Glutamatergic neuron (in vitro differentiated cells): ENCODE results near the gene SLC35F3. TPM values are rescaled to one million over a fixed set of nuclear protein-coding genes. Genes with fewer than 3 reads are reported as not detected.

Experiments
- DNase-seq: peaks from one replicate; pipeline ENCODE4 v3.0.0; 2022
- H3K27ac Mint-ChIP-seq: one replicate; pipeline ENCODE4 v1.8.0; 2020; ENCODE audit warnings: mild to moderate bottlenecking, mixed read lengths, inconsistent platforms; ENCODE audit not compliant: unreplicated experiment
- H3K27me3 Mint-ChIP-seq: one replicate; pipeline ENCODE4 v1.8.0; 2020; ENCODE audit warnings: mild to moderate bottlenecking, moderate library complexity, mixed read lengths, inconsistent platforms; ENCODE audit not compliant: unreplicated experiment
- H3K36me3 Mint-ChIP-seq: one replicate; pipeline ENCODE4 v1.8.0; 2020; ENCODE audit warnings: mild to moderate bottlenecking, mixed read lengths, inconsistent platforms; ENCODE audit not compliant: unreplicated experiment
- H3K4me1 Mint-ChIP-seq: one replicate; pipeline ENCODE4 v1.8.0; 2020; ENCODE audit warnings: mild to moderate bottlenecking, low read depth, mixed read lengths, inconsistent platforms; ENCODE audit not compliant: unreplicated experiment
- H3K4me3 Mint-ChIP-seq: one replicate; pipeline ENCODE4 v1.8.0; 2020; ENCODE audit warnings: mild to moderate bottlenecking, mixed read lengths, inconsistent platforms; ENCODE audit not compliant: unreplicated experiment
- H3K9me3 Mint-ChIP-seq: one replicate; pipeline ENCODE4 v1.8.0; 2020; ENCODE audit warnings: mild to moderate bottlenecking, moderate library complexity, mixed read lengths, inconsistent platforms; ENCODE audit not compliant: unreplicated experiment
- total RNA-seq: library from RNA; stranded (reverse); fragmentation: NEBNext Ultra II Directional; extraction: Animal tissue kit (Norgen Biotek cat#: 25700); gene quantifications from one replicate; pipeline ENCODE4 v1.2.1, GENCODE V29; 2021; ENCODE audit not compliant: unreplicated experiment
- TF ChIP-seq, protein P1 (sequence below): fragments of 200-600 bp; sonication (generic); IDR thresholded peaks from one replicate; pipeline ENCODE4 v1.5.0; 2021; ENCODE audit not compliant: partially characterized antibody, unreplicated experiment

The SLC35F3 gene
- total RNA-seq, 1 donor from 2014 or later = 0.98 TPM

DNA sequence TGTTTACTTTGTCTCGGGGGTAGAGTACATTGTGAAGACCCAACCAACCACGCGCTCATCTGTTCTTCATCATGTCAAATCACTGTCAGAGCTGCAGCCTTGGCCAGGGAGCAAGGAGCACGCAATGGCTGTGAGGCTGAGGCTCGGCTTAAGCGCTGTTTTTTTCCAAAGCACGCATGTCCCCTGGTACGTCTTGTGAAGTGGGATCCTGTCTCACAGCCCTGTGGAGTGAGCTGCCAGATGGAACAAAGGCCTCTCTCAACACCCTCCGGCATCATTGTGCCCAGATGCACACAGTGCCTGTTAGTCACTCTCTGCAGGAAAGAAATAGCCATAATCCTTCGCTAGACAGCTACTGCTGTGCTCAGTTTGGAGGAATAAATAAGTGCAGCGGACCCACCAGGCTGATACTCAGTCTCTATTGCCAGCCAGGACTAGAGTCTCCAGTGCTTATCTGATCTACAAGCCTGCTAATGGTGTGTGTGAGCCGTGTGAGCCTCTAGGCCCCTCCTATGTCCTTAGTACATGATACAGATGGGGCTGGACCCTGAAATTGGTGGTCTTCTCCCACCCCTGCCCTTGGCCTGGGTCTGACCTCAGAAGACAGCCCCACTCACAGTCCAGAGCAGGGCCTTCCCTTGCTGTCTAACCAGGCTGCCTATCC is 377.5 kb downstream of the SLC35F3 start:
- Mint-ChIP-seq H3K4me3 (no peak overlapping the region), H3K36me3 (no peaks in the 10 kb centered on the region), H3K9me3 (peaks cover 2% of the 10 kb centered on the region), H3K4me1 (no peaks in the 10 kb centered on the region), H3K27me3 (peaks cover 3% of the 10 kb centered on the region), H3K27ac (no peak overlapping the region)
- TF ChIP-seq, protein P1, sequence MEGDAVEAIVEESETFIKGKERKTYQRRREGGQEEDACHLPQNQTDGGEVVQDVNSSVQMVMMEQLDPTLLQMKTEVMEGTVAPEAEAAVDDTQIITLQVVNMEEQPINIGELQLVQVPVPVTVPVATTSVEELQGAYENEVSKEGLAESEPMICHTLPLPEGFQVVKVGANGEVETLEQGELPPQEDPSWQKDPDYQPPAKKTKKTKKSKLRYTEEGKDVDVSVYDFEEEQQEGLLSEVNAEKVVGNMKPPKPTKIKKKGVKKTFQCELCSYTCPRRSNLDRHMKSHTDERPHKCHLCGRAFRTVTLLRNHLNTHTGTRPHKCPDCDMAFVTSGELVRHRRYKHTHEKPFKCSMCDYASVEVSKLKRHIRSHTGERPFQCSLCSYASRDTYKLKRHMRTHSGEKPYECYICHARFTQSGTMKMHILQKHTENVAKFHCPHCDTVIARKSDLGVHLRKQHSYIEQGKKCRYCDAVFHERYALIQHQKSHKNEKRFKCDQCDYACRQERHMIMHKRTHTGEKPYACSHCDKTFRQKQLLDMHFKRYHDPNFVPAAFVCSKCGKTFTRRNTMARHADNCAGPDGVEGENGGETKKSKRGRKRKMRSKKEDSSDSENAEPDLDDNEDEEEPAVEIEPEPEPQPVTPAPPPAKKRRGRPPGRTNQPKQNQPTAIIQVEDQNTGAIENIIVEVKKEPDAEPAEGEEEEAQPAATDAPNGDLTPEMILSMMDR = no peak
- DNase-seq = no peak

GRCh38 chr1:234286206-234286605 is 381.7 kb downstream of the SLC35F3 start:
- no peaks in the 10 kb centered on the region for H3K9me3 Mint-ChIP-seq
- H3K4me3 Mint-ChIP-seq = no peak overlapping the region
- H3K4me1 Mint-ChIP-seq = no peaks in the 10 kb centered on the region
- peaks cover 1% of the 10 kb centered on the region for H3K27me3 Mint-ChIP-seq
- no peak for DNase-seq
- H3K36me3 Mint-ChIP-seq = peaks cover 16% of the 10 kb centered on the region
- H3K27ac Mint-ChIP-seq = no peak overlapping the region
- TF ChIP-seq, protein P1 = no peak

GRCh38 chr1:234288946-234289345 is 384.5 kb downstream of the SLC35F3 start:
- no peak overlapping the region for H3K27ac Mint-ChIP-seq
- peaks cover 18% of the 10 kb centered on the region for H3K36me3 Mint-ChIP-seq
- H3K9me3 Mint-ChIP-seq = no peaks in the 10 kb centered on the region
- TF ChIP-seq, protein P1 = no peak
- peaks cover 1% of the 10 kb centered on the region for H3K27me3 Mint-ChIP-seq
- no peak overlapping the region for H3K4me3 Mint-ChIP-seq
- no peak for DNase-seq
- peaks cover 4% of the 10 kb centered on the region for H3K4me1 Mint-ChIP-seq

- no peak overlapping the region for H3K4me3 Mint-ChIP-seq
- TF ChIP-seq, protein P1 = no peak
- H3K27me3 Mint-ChIP-seq = peaks cover 1% of the 10 kb centered on the region
These were observed 385.2 kb downstream of the SLC35F3 start for GRCh38 chr1:234289538-234290305.

DNA sequence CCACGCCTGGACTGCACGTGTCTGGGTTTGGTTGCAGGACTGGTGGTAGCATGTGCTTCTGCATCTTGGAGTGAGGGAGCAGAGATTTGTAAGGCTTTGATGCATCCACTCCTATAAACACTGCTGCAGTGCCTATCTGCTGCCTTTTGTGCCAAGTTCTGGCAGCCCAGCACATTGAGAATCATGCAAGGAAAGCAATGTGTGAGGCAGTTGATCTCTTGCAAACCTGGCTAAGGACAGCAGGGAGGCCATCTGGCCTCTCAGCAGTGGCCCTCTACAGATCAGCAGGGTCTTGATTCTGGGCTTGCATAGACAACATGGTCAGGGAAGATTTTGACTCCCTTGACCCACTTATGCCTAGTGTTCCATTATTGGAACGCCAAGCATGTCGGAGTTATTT is 387.5 kb downstream of the SLC35F3 start:
- peaks cover 18% of the 10 kb centered on the region for H3K36me3 Mint-ChIP-seq
- H3K9me3 Mint-ChIP-seq = peaks cover 2% of the 10 kb centered on the region
- no peak overlapping the region for H3K27ac Mint-ChIP-seq
- H3K4me1 Mint-ChIP-seq = peaks cover 12% of the 10 kb centered on the region
- TF ChIP-seq, protein P1 = no peak
- no peak for DNase-seq
- H3K27me3 Mint-ChIP-seq = peaks cover 2% of the 10 kb centered on the region
- no peak overlapping the region for H3K4me3 Mint-ChIP-seq

More at GRCh38 chr1:234289538-234290305, 385.2 kb downstream of the SLC35F3 start:
- Mint-ChIP-seq H3K9me3 (no peaks in the 10 kb centered on the region), H3K27ac (no peak overlapping the region), H3K36me3 (peaks cover 18% of the 10 kb centered on the region), H3K4me1 (peaks cover 5% of the 10 kb centered on the region)
- DNase-seq = no peak
